ENCODE results near the gene BCAR3.

GRCh38 chr1:93599479-93599878 is 82.2 kb downstream of the BCAR3 start:
- TF ChIP-seq, protein P1, sequence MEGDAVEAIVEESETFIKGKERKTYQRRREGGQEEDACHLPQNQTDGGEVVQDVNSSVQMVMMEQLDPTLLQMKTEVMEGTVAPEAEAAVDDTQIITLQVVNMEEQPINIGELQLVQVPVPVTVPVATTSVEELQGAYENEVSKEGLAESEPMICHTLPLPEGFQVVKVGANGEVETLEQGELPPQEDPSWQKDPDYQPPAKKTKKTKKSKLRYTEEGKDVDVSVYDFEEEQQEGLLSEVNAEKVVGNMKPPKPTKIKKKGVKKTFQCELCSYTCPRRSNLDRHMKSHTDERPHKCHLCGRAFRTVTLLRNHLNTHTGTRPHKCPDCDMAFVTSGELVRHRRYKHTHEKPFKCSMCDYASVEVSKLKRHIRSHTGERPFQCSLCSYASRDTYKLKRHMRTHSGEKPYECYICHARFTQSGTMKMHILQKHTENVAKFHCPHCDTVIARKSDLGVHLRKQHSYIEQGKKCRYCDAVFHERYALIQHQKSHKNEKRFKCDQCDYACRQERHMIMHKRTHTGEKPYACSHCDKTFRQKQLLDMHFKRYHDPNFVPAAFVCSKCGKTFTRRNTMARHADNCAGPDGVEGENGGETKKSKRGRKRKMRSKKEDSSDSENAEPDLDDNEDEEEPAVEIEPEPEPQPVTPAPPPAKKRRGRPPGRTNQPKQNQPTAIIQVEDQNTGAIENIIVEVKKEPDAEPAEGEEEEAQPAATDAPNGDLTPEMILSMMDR (IDR thresholded peaks at IDR 0.05) = no peak
- TF ChIP-seq EZH2 (IDR thresholded peaks at IDR 0.05) (no peak), EZH2phosphoT487 (IDR thresholded peaks at IDR 0.05) (no peak)
